HG03280 (cell line): ENCODE measurements around the gene MYO15A.

Source experiments
- ATAC-seq: cut with Tn5 transposase; IDR thresholded peaks from one replicate; pipeline ENCODE4 v1.9.1; 2021; ENCODE audit warnings: mild to moderate bottlenecking, moderate library complexity; ENCODE audit not compliant: unreplicated experiment

The MYO15A gene

DNA sequence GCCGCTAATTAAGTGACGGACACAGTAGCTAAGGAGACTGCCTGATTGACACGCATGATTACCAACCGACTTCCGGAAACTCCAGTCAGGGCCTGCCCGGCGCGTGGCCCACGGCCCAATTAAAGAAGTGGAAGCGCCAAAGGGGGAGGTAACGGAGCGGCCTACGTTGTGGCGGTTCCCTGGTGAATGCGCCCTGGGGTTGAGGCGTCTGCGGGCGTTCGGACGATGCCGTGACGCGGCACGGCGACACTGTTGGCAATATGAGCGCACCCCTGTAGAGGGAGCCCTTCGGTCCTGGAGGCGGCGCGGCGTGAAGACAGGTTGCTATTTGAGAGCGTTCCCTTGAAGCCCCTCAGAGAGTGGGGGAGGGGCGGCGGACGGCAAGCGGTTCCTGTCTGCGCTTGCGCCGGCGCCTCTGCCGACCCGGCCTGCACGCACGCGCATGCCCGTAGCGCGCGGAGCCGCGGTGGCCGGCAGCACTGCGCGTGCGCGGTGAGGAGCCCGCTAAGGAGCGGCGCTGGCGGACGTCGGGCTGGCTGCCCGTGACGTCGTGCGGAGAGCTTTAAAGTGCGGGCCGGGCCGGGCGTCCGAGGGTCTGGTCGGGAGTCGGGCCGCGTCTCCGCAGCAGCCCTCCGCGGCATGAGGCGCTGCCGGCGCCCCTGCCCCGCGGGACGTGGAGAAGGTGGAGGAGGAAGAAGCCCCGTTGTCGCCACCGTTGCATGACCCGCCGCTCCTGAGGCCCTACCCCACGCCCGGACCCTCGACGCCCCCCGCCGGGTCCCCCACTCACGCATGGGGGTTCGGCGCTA lies 75.0 kb downstream of the MYO15A start, which contains the start of gene ALKBH5:
Gene ALKBH5, plus strand, starts transcription at position 495 of the 809 bp plus-strand sequence. CDS start 416 bp downstream, outside the sequence.
- peak; percentile 77 for ATAC-seq

- ATAC-seq, result peak; percentile 1
These were observed 75.8 kb downstream of the MYO15A start for GRCh38 chr17:18184143-18185031.

DNA sequence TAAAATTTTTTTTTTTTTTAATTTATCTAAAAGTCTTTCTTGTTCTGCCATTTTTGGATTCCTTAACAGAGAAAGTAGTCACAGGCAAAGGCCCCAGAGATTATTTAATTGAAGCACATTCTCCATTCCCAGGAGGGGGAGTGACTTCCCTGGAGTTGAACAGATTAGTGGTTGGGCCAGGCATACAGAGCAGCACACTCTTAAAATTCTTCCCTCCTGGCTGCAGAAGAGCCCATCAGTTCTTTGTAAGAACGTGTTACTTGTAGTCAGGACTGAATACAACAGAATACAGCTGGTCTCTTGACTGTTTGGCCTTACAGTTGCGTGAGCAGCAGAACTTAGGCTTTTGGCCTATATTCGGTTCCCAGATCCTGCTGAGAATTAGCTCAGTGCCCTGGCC lies 76.8 kb downstream of the MYO15A start:
- ATAC-seq, result no peak

GRCh38 chr17:18185832-18186626 lies 77.5 kb downstream of the MYO15A start:
- ATAC-seq, result no peak

- ATAC-seq, result no peak
These were observed 78.0 kb downstream of the MYO15A start for GRCh38 chr17:18186627-18186982.

DNA sequence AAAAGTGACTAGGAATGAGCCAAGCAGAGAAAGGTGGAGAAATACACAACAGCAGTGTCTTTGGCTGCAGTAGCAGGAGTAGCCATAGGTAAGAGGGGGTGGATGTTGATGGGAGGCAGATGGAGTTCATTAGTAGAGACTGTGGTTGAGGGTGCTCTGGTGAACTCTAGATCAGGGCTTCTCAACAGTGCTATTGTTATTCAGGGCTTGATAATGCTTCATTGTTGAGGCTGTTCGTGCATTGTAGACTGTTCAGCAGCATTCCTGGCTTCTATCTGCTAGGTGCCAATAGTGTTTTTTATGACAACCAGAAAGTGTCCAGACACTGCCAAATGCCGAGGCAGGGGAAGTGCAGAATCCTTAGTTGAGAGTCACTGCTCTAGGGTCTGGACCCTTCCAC lies 78.7 kb downstream of the MYO15A start:
- ATAC-seq, result no peak

- ATAC-seq, result no peak
These were observed 79.5 kb downstream of the MYO15A start for GRCh38 chr17:18187821-18188761.

GRCh38 chr17:18190628-18191235 lies 82.2 kb downstream of the MYO15A start:
- no peak for ATAC-seq

- no peak for ATAC-seq
These were observed 82.7 kb downstream of the MYO15A start for GRCh38 chr17:18191236-18191667.

DNA sequence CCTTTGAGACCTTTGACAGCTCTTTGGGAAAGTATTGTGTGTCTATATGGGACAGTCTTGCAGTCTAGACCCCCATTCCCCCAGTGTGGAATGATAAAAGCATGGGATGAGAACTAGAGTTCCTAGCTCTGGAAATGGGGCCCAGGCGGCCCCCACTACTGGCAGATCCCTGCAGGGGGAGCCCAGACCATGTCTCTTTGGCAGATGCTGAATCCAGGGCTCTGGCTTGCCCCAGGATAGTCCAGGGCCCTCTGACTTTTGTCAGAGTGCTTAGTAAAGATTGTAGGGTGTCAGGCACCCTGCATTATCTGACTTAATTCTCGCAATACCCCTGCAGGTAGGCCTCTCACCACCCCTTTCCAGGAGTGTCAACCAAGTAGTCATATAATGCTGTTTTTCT lies 83.4 kb downstream of the MYO15A start:
- no peak for ATAC-seq

DNA sequence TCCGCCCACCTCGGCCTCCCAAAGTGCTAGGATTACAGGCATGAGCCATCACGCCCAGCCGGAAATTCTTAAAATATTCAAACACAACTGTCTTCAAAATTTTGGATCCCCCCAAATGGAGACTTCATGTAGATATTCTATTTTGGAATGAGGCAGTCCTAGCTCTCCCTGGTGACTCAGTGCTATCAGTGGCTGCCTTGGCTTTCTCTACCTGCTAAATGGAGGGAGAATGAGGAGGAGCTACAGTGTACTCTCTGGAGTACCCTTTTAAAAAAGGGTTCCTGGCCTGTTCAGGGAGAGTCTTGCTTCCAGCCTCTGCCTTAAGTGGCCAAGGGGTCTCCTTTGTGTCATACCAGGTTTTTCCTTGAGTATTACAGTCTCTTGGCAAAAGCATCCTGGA lies 85.8 kb downstream of the MYO15A start:
- no peak for ATAC-seq

GRCh38 chr17:18194804-18195203 lies 86.2 kb downstream of the MYO15A start:
- ATAC-seq, result no peak

- ATAC-seq, result no peak
These were observed 86.7 kb downstream of the MYO15A start for GRCh38 chr17:18195246-18195645.

GRCh38 chr17:18197535-18198194 lies 89.1 kb downstream of the MYO15A start:
- ATAC-seq, result no peak

- ATAC-seq, result no peak
These were observed 90.0 kb downstream of the MYO15A start for GRCh38 chr17:18198530-18198929.

- ATAC-seq, result no peak
These were observed 92.6 kb downstream of the MYO15A start for GRCh38 chr17:18201108-18201507.

DNA sequence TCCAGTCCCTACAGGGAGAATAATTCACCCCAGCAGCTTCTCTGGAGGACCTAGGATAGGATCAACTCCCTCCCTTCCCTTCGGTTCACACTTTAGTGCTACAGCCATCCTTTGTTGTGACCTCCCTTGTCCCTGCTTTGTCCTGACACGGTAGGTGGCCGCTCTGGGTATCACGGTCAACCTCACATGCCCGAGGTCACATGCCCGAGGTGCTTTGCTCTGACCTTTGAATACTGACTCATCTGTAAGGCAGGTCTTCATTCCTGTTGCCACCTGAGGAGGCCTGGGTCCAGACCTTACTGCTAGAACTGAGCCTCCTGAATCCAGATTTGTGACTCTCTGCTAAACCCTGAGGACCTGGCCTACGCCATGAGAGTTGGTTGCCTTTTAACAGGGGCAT lies 94.8 kb downstream of the MYO15A start:
- ATAC-seq, result no peak

GRCh38 chr17:18205861-18206260 lies 97.3 kb downstream of the MYO15A start:
- no peak for ATAC-seq

- no peak for ATAC-seq
These were observed 98.4 kb downstream of the MYO15A start for GRCh38 chr17:18206962-18207361.
